Measurements from ENCODE around the gene ZNF385A. TPM values are rescaled to one million over a fixed set of nuclear protein-coding genes. Genes with fewer than 3 reads are reported as not detected.
A peak's percentile ranks its signal among the peaks of the same experiment; 100 is the strongest.

ZNF385A gene
- total and polyA plus RNA-seq, 9 of the 15 experiments (the other 6 are each of a cell fraction or from before 2014, with no cell fraction given) = 1.0 to 111 (median 7.7) TPM

GRCh38 chr12:54431911-54432814 lies 47.6 kb upstream of the ZNF385A start (continued):
- TF ChIP-seq ETV1 (tag; conservative IDR thresholded peaks at IDR 0.05; ENCODE audit: low read depth) (peak; percentile 67; the same call in 1 of the 2 replicates), LEF1 (IDR thresholded peaks at IDR 0.05) (peak; percentile 89), FOSL1 (tag; conservative IDR thresholded peaks at IDR 0.05) (peak; percentile 77), UBTF (IDR thresholded peaks at IDR 0.05; ENCODE audit: borderline replicate concordance in 1 of 2, low read depth in 2 of 2, low read length in 2 of 2) (no peak), SAFB (IDR thresholded peaks at IDR 0.05; ENCODE audit: borderline replicate concordance, low read depth, low read length) (no peak), DACH1 (IDR thresholded peaks at IDR 0.05; ENCODE audit: partially characterized antibody) (peak; percentile 81), MAZ (CRISPR knock-in tag; conservative IDR thresholded peaks at IDR 0.05 in 1 of 2, IDR thresholded peaks at IDR 0.05 in 1 of 2) (peak in 1 of 2 experiments; percentile 43; a peak in 1 of 4 replicates), HES1 (IDR thresholded peaks at IDR 0.05; ENCODE audit: low read depth) (peak; percentile 59), IRF9 (tag; IDR thresholded peaks at IDR 0.05) (no peak), TCF7L2 (IDR thresholded peaks at IDR 0.05; ENCODE audit: low read depth, low read length) (no peak), MCM7 (IDR thresholded peaks at IDR 0.05) (no peak), TEAD2 (tag; IDR thresholded peaks at IDR 0.05) (no peak), ZBTB17 (CRISPR knock-in tag; IDR thresholded peaks at IDR 0.05) (no peak), PURB (CRISPR knock-in tag; IDR thresholded peaks at IDR 0.05; ENCODE audit: low read depth) (no peak), TSHZ1 (CRISPR knock-in tag; IDR thresholded peaks at IDR 0.05) (no peak), TEAD1 (CRISPR knock-in tag; IDR thresholded peaks at IDR 0.05) (0 out of 4 replicates have a peak, but pooled peaks of 1 of the 2 experiments have one; percentile 34), SREBF2 (CRISPR knock-in tag; IDR thresholded peaks at IDR 0.05) (no peak), ASH1L (IDR thresholded peaks at IDR 0.05; ENCODE audit: borderline replicate concordance, low read depth, partially characterized antibody) (no peak), KAT2B (IDR thresholded peaks at IDR 0.05; ENCODE audit: low read depth, low read length) (no peak), ZFP30 (CRISPR knock-in tag; IDR thresholded peaks at IDR 0.05; ENCODE audit: borderline replicate concordance) (no peak)
